Peyer's patch (tissue), 4 donors: ENCODE measurements around the gene SMG1.
"Not testable (repeated sequence)": the region's sequence is repeated elsewhere in the genome, so short reads cannot be mapped to it uniquely, and the experiment has no call there.

Source experiments
- POLR2A ChIP-seq, 2 donors: fragments of 450-650 bp; IDR thresholded peaks; one replicate each; pipeline ENCODE4 v1.5.1; 2017; ENCODE audit warnings: antibody characterized with exemption in 2 of 2, mild to moderate bottlenecking in 2 of 2, moderate library complexity in 2 of 2
- TF ChIP-seq, protein P1 (sequence below), 6 experiments: fragments of 450-650 bp in 4 of 6; fragments of 200-600 bp in 2 of 6; sonication (generic) in 1 of 6; IDR thresholded peaks; one replicate each; pipeline ENCODE4 v1.5.1; 2017 to 2019; ENCODE audit warnings: antibody characterized with exemption in 6 of 6, mild to moderate bottlenecking in 3 of 6, moderate library complexity in 1 of 6

DNA sequence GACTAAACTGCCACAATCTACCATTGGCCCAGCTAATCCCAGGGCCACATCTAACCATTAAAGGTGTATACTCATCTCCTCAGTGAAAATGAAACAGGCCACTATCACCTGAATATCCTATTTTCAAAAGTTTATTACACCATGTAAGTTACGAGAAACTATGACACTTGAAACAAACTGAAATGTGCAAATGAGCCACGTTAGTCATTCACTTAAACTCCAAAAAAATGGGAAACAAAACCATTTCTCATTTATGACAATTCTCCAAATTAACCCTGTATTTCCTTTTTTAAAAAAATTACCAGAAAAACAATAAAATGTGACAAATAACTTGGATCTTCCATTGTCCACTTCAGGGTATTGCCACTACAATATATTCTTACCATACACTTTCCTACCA lies 41.8 kb downstream of the SMG1 start:
- TF ChIP-seq, protein P1, sequence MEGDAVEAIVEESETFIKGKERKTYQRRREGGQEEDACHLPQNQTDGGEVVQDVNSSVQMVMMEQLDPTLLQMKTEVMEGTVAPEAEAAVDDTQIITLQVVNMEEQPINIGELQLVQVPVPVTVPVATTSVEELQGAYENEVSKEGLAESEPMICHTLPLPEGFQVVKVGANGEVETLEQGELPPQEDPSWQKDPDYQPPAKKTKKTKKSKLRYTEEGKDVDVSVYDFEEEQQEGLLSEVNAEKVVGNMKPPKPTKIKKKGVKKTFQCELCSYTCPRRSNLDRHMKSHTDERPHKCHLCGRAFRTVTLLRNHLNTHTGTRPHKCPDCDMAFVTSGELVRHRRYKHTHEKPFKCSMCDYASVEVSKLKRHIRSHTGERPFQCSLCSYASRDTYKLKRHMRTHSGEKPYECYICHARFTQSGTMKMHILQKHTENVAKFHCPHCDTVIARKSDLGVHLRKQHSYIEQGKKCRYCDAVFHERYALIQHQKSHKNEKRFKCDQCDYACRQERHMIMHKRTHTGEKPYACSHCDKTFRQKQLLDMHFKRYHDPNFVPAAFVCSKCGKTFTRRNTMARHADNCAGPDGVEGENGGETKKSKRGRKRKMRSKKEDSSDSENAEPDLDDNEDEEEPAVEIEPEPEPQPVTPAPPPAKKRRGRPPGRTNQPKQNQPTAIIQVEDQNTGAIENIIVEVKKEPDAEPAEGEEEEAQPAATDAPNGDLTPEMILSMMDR (IDR thresholded peaks at IDR 0.05): not testable (repeated sequence)
- TF ChIP-seq POLR2A (IDR thresholded peaks at IDR 0.05): not testable (repeated sequence)
